Skin of body (tissue), 2 donors: ENCODE measurements around the gene LCP1. TPM values are rescaled to one million over a fixed set of nuclear protein-coding genes. Genes with fewer than 3 reads are reported as not detected.
"Not testable (repeated sequence)": the region's sequence is repeated elsewhere in the genome, so short reads cannot be mapped to it uniquely, and the experiment has no call there.

Experiments used
- DNase-seq: peaks from one replicate; lab custom pipeline; 2025; lab: John Stamatoyannopoulos, UW
- total RNA-seq: library from RNA; depleted of rRNA; stranded (reverse); fragments of >200 nt; gene quantifications from one replicate; pipeline ENCODE4 v1.2.3, GENCODE V29; 2014

Gene LCP1
- total RNA-seq, 1 donor from 2014 or later: 46.7 TPM

GRCh38 chr13:46181377-46181839, 569 bp downstream of the LCP1 start:
- DNase-seq: no peak

GRCh38 chr13:46179969-46180763, 1.8 kb downstream of the LCP1 start:
- DNase-seq: no peak

DNA sequence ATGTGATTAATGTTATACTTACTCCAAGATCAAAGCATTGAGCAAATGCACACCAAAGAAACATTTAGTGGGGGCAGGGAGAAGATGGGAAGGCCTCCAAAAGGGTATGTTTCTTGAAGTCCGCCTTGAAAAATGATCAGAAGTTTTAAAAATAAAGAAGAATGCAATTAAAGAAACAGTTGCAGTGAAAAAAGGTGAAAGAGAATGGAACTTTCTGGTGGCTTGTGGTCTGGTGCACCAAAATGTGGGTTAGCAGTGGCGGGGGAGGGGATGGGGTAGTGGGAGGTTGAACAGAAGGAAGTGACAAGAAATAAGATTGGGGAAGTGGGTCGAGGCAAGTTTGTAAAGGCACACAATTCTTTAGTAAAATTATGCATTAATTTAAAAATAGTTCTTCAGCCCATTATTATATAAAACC, 2.5 kb downstream of the LCP1 start:
- DNase-seq: no peak

GRCh38 chr13:46178821-46179220, 3.2 kb downstream of the LCP1 start:
- DNase-seq: no peak

DNA sequence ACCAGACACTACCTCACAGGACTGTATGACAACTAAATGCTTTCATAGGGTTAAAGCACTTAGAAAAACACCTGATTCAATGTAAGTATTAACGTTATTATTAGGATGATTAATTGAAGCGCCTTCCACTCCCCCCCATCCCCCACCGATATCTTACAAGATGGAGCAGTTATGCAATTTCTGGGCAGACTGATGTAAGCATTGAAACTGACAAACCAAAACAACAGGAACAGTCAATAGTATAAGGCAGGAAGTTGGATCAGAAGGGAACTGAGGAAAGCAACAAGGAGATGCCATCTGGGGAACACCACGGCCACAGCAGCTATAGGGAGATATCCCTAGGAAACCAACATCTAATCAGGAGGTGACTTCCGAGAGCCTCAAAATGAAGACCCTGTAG, 3.8 kb downstream of the LCP1 start:
- DNase-seq: no peak

DNA sequence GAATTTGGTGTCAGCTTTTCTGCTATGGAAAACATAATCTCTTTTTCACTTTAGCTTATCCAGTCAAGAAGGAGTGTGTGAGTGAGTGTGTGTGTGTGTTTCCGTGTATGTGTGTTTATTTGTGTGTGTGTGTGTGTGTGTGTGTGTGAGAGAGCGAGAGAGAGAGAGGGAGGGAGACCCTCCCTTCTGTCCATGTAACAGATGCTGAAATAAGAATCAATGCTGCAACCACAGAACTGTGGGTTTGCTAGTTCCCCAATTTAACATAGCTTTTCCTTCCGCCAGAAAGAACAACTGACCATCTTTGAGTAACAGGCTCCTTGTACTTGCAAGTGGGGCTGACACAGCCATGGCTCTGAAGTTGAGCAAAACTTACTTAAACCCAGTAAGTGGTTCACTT, 5.2 kb downstream of the LCP1 start:
- no peak for DNase-seq

DNA sequence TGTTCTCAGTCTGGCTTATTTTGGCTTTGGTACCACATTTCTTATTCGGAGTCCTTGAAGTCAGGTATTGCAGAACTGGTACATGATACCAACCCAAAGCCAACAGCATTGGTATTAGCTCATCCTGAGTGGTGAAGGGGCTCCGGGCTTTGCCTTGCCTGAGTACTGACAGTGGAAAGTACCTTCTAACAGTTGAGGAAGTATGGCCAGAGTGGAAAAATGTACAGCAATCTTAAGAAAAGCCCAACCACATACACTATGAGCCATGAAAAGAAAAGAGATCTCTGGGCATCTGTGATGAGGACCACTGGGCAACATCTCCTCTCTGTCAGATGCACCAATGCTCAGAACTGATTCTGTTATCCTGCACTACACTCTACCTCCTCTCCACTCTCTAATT, 8.3 kb downstream of the LCP1 start:
- no peak for DNase-seq

DNA sequence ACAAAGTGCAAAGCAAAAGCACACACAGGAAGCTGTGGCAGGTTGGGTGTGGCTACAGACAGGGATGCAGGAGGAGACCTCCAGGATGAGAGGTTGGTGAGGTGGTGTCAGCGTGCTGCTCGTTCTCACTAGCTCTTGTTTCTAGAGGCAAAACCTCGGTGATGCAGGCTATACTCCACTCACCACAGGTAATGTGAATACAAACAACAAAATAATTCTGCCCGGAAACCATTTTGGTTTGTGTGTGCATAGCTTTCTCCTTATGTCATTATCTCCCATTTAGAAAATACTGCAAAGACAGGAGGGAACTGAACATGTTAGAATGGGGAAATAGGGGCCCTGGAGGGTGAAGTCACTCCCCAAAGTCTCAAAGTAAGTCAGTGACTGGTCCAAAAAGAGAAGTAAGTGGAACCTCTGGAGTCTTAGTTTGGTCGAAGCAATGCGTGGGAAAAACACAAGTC, 9.4 kb downstream of the LCP1 start:
- DNase-seq: no peak

- no peak for DNase-seq
These were observed 10.2 kb downstream of the LCP1 start for GRCh38 chr13:46171739-46172138.

DNA sequence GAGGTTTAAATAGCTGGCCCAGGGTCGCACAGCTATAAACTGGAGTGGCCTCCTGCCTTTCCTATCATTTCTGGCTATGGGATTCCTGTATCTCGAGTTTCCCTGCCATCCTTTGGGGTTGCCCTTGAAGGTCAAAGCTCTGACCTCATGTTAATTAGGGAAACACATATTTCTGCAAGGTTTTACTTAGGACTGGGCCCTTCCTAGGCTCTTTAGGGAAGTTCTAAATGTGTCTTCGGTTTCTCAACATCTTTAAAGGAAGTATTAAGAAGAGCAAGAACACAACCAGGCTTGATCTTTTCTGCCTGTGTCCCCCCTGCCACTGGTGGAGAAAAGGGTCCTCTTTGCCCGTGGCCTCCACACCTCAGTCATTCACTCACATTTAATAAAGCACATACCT, 10.8 kb downstream of the LCP1 start:
- no peak for DNase-seq

- no peak for DNase-seq
These were observed 11.3 kb downstream of the LCP1 start for GRCh38 chr13:46170687-46171086.

DNA sequence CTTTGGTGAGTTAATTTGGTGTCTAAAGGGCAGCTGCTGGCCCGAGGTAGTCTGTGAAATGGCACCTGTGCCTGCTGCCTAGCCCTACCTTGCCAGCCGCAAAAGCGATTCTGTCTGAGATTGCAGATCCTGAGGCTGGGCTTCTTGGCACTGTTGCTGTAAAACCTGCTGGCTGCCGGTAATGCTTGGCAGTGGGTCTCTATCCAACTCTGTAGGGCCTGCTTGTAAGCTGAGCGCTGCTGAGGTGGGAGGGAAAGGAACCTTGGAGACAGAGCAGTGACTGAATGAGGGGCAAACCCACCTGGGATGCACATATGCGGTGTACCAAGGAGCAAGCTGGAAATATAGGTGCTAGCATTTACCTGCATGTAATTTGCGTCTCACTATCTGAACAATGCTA, 11.7 kb downstream of the LCP1 start:
- DNase-seq: no peak

GRCh38 chr13:46169758-46170157, 12.2 kb downstream of the LCP1 start:
- DNase-seq: no peak

DNA sequence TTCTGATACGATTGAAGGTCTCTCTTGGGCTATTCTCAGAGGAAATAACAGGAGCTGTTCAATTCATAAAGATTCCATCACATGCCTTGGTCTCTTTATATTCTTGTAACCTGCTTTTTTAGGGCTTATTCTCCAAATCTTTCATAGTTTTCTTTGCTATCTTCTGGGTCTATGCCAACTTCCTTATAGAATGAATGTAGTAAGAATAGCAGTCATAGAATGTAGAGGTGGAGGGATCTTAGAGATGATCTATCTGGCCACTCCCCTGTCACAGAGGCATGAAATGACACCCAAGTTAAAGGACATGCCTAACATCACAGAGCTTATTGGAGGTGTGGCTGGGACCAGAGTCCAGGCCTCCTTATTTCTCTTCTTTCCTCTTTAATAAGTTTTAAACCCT, 13.2 kb downstream of the LCP1 start:
- no peak for DNase-seq

GRCh38 chr13:46168341-46168740, 13.6 kb downstream of the LCP1 start:
- DNase-seq: no peak

DNA sequence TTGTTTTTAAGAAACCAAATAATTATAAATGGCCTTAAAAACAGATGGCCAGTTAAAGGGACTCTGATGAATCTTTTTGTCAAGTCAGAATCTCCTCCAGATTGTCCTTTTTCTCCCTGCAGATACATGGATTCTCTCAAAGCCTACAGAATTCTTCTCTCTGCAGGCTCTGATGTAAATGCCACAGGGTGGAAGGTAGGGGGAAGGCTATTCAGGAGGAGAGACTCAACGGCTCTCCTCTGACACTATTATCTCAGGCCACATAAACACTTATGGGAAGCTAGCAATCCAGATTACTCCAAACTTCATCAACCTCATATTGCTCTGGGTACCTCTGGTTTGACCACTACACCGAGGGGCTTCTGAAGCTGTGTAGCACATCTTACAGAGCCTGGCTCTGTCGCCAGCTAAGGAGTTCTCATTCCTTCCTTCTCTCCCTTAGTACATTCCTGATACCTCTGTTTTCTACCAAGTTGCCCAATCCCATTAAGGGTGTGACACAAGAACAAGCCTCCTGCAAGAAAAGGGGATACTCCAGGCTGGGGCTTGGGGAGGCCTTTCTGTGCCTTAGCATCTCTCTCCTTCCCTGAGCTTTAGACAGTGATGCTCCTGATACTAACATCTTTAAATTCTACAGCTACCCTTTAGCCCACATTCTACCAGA, 14.9 kb downstream of the LCP1 start:
- DNase-seq: no peak

GRCh38 chr13:46166224-46166584, 15.8 kb downstream of the LCP1 start:
- DNase-seq: no peak

- DNase-seq: no peak
These were observed 16.3 kb downstream of the LCP1 start for GRCh38 chr13:46165485-46166223.

DNA sequence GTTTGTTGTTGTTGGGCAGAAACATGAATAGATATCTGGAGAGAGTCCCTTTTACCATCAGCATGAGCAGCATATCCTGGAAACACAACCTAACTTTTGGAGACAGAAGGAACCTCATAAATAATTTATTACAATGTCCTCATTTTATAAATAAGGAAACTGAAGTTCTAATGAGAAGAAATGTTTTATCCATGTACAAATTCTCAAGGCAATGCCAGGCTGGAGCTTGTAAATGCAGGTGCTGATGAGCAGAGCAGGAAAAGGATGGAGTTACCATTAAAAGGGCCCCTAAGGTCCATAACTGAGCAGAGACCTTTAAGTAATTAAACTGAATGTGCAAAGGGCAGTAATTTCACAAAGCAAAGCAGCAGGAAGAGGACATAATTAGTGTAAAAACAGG, 17.3 kb downstream of the LCP1 start:
- no peak for DNase-seq

DNA sequence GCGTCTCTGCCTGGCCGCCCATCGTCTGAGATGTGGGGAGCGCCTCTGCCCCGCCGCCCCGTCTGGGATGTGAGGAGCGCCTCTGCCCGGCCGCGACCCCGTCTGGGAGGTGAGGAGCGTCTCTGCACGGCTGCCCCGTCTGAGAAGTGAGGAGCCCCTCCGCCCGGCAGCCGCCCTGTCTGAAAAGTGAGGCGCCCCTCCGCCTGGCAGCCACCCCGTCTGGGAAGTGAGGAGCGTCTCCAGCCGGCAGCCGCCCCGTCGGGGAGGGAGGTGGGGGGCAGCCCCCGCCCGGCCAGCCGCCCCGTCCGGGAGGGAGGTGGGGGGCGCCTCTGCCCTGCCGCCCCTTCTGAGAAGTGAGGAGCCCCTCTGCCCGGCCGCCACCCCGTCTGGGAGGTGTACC, 19.2 kb downstream of the LCP1 start:
- DNase-seq: not testable (repeated sequence)

- DNase-seq: peak; percentile 27
These were observed 21.4 kb downstream of the LCP1 start for GRCh38 chr13:46160471-46161066.

- DNase-seq: no peak
These were observed 21.9 kb downstream of the LCP1 start for GRCh38 chr13:46160065-46160464.
